Germinal center (tissue), 1 donor: Measurements from ENCODE around the gene HELZ.
A peak's percentile ranks its signal among the peaks of the same experiment; 100 is the strongest.
"Not testable (repeated sequence)": the region's sequence is repeated elsewhere in the genome, so short reads cannot be mapped to it uniquely, and the experiment has no call there.

ENCODE experiments used
- DNase-seq: peaks from one replicate; pipeline ENCODE4 v3.0.0; 2012; ENCODE audit warnings: mixed read lengths, low spot score

The HELZ gene, protein sequence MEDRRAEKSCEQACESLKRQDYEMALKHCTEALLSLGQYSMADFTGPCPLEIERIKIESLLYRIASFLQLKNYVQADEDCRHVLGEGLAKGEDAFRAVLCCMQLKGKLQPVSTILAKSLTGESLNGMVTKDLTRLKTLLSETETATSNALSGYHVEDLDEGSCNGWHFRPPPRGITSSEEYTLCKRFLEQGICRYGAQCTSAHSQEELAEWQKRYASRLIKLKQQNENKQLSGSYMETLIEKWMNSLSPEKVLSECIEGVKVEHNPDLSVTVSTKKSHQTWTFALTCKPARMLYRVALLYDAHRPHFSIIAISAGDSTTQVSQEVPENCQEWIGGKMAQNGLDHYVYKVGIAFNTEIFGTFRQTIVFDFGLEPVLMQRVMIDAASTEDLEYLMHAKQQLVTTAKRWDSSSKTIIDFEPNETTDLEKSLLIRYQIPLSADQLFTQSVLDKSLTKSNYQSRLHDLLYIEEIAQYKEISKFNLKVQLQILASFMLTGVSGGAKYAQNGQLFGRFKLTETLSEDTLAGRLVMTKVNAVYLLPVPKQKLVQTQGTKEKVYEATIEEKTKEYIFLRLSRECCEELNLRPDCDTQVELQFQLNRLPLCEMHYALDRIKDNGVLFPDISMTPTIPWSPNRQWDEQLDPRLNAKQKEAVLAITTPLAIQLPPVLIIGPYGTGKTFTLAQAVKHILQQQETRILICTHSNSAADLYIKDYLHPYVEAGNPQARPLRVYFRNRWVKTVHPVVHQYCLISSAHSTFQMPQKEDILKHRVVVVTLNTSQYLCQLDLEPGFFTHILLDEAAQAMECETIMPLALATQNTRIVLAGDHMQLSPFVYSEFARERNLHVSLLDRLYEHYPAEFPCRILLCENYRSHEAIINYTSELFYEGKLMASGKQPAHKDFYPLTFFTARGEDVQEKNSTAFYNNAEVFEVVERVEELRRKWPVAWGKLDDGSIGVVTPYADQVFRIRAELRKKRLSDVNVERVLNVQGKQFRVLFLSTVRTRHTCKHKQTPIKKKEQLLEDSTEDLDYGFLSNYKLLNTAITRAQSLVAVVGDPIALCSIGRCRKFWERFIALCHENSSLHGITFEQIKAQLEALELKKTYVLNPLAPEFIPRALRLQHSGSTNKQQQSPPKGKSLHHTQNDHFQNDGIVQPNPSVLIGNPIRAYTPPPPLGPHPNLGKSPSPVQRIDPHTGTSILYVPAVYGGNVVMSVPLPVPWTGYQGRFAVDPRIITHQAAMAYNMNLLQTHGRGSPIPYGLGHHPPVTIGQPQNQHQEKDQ (N-terminal part only)

DNA sequence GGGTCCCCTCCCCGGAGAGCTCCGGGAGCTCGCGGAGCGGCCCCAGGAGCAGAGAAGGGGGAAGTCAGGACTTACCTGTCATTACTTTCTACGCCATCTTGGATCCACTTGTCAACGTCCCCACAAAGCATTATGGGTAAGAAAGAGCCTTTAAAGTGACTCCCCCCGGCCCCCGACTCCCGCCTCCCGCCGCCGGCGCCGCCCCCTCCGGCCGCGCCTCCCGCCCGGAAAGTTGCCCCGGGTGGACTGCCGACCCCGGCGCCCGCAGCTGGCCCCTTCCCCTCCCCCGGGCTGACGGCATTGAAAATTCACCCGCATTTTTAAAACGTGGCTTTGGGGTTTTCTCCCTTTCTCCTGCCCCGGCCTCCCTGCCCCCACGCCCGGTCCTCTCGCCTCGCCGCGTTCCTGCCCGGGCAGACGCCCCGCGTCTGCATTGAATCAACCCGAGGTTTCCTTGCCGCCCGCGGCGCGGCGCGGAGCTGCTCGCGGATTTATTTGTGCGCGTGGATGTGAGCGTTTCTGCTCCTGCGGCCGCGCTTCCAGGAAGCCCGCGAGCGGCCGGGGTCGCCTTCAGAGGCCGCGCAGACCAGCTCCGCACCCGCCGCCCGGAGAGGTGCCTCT, at the start of gene HELZ:
Gene HELZ (minus strand): TSS at position 124 of the 621 bp plus-strand sequence. CDS start 26,392 bp downstream, outside the sequence.
- peak; percentile 82 for DNase-seq

DNA sequence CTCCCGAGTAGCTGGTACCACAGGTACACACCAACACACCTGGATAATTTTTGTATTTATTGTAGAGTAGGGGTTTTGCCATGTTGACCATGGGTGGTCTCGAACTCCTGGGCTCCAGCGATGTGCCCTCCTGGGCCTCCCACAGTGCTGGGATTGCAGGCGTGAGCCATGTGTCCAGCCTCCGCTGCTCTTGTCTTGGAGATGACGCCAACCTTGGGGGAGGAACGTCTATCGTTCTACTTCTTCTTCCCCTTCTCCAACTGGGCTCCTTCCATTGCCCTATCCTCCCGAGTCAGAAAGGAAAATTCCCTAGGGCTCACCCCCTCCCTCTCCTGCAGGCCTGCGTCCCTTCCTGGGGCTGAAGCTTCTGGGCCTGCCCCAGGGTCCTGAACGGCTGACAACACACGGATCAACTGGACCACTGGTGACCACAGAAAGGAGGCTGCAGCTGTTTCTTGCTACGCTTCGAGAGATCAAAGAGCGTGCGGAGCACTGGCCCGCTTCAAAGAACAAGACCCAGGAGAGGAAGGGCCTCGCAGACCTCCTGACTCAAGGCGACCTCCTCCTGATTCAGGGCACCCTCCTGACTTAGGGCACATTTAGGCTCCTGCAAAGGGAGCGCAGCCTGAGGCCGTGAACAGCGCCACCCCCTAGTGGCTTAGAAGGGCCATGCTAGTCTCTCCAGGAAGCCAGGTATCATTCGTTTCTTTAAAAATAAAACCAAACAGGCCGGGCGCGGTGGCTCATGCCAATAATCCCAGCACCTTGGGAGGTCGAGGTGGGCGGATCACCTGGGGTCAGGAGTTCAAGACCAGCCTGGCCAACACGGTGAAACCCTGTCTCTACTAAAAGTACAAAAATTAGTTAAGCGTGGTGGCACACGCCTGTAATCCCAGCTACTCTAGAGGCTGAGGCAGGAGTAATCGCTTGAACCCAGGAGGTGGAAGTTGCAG, 48.5 kb upstream of the HELZ start:
- DNase-seq = peak; percentile 80

DNA sequence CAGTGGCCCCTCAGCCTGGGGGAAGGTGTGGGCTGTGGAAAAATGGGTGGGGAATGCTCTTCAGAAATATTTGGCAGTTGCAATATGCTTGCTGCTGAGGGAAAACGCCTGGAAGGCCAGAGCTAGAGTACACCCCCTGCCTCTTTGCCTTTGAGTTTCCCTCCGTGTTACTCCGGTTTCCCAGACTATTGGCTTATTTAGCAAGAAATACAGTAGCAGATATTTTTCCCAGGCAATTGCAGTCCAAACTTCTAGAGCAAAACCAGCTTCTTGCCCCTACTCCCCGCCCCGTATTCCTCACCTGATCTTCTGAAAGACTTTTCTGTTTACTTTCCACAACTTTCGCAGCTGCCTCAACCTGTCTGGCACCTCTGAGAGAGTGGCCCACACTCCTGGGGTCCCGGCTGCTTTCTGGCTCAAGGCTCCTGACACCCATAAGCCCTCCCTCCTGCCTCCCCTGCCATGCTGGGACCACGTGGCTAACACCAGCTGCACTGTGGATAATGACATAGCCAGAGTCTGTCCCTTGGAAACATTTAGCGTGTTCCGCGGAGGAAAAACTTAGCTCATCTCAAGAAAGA, 45.8 kb upstream of the HELZ start:
- DNase-seq = no peak

DNA sequence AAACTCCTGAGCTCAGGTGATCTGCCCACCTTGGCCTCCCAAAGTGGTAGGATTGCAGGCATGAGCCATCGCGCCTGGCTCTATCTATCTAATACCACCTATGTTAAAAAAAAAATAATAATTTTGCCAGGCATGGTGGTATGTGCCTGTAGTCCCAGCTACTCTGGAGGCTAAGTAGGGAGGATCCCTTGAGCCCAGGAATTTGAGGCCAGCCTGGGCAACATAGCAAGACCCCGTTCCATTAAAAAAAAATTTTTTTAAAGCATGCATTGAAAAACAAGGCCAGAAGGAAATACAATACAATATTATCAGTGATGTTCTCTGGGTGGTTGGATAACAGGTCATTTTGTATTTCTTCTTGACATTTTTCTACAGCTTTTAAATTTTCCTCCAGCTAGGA, 45.2 kb upstream of the HELZ start:
- DNase-seq = no peak

DNA sequence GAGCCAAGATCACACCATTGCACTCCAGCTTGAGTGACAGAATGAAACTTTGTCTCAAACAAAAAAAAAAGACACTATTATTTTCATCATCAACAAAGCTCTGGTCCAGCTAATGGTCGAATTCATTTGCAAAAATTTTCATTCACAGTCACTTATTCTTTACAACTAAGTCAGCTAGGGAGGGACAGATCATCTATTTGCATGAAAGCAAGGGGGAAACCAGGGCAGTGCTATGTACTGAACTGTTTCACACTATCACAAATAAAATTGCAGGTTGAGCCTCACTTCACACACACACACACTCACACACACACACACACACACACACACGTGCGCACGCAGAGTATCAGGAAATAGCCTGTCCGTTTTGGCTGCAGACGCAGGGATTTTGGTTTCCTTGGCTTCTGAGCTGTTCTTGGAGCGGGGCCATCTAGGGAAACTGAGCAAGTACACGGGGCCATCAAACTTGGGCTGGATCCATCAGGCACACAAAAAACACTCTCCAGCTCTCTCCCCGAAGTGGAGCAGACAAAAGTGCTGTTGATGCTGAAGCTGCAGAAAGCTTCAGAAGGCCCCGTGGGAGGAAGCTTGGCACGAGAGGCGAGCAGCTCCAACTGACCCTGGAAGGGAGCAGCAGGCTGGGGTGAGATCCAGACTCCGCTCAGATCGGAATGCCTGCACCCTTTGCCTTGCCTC, 44.3 kb upstream of the HELZ start:
- no peak for DNase-seq

DNA sequence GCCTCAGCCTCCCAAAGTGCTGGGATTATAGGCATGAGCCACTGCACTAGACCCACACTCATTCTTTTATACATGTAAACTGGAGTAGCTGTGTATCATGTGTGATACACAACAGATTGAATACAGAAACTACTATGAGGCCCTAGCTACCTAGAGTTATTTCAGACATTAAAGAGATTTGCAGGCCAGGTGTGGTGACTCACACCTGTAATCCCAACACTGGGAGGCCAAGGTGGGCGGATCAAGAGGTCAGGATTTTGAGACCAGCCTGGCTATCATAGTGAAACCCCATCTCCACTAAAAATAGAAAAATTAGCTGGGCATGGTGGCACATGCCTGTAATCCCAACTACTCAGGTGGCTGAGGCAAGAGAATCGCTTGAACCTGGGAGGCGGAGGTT, 41.8 kb upstream of the HELZ start:
- DNase-seq = not testable (repeated sequence)

DNA sequence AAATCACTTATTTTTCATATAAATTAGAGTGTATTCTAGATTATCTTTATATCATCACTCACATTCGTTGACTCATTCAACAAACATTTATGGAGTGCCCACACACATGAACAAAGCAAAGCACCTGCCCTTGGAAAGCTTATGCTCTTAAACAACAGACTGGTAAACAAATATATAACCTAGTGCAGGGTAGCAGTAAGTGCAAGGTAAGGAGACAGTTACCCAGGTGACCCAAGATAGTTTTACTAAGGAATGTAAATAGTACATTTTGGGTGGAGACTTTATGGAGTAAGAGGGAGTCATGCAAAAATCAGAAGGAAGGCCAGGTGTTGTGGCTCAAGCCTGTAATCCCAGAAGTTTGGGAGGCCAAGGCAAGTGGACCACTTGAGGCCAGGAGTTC, 40.4 kb upstream of the HELZ start:
- DNase-seq = no peak

DNA sequence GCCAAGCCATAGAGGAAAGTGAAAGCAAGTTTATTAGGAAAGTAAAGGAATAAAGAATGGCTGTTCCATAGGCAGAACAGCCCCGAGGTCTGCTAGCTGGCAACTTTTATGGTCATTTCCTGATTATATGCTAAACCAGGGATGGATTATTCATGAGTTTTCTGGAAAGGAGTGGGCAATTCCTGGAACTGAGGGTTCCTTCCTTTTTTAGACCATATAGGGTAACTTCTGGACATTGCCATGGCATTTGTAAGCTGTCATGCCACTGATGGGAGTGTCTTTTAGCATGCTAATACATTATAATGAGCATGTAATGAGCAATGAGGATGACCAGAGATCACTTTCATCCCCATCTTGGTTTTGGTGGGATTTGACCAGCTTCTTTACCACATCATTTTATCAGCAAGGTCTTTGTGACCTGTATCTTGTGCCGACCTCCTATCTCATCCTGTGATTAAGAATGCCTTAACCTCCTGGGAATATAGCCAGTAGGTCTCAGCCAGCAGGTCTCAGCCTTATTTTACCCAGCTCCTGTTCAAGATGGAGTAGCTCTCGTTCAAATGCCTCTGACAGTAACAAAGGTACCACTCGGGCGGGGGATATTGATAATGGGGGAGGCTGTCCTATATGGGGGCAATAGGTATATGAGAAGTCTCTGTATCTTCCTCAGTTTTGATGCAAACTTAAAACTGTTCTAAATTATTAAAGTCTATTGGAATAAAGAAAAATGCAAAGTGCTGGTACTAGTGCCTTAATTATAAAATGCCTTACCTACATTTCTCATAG, 38.9 kb upstream of the HELZ start:
- DNase-seq = no peak

DNA sequence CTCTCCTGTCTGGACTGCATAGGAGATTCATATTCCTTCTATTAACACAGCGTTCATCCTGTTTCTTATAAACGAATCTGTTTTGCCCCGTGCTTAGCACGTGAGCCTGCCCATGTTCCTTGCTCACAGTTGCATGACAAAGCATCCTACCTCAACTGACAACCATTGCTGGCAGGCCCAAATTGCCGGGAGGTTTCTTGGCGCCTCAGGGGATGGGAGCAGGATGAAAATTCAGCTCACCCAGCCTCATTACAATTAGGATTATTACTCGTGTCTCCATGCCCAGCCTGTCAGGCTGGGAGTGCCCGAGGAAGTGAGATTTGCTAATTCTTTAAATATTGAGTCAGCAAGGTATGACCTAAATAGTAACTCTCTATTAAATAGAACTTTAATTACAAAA, 36.7 kb upstream of the HELZ start:
- DNase-seq = no peak

DNA sequence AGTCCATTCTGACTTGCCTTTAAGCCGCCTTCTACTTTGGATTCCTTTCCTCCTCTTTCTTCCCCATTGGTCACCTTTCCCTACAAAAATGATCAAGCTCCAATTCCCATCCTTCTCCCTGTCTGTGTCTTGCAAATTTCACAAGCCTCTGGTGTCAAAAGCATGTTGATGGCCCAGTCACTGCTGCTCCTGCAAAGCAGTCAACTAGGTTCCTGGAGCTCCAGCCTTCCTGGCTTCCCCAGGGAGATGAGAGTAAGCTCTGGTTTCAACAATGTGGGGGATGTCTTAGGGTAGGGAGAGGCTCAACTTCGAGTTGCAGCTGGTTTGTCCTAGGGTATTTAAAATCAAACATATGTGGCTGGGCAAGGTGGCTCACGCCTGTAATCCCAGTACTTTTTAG, 36.1 kb upstream of the HELZ start:
- no peak for DNase-seq

DNA sequence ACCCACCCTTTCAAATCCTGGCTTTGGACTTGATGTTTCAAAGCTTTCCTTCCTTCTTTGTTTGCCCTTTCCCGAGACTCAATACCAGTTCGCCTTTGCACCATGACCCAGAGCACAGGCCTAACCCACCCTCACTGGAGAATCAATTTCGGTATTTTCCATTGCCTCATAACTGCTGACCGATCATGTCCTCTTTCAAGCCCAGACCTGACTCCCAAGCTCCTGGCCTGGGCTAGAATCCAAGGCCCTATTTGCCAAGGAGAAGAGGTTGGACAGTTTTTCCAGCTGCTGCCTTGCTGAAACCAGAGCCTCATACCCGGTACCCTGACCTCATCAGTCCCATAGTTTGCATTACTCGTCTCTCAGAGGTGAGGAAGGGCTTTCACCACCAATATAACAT, 35.3 kb upstream of the HELZ start:
- DNase-seq = no peak

DNA sequence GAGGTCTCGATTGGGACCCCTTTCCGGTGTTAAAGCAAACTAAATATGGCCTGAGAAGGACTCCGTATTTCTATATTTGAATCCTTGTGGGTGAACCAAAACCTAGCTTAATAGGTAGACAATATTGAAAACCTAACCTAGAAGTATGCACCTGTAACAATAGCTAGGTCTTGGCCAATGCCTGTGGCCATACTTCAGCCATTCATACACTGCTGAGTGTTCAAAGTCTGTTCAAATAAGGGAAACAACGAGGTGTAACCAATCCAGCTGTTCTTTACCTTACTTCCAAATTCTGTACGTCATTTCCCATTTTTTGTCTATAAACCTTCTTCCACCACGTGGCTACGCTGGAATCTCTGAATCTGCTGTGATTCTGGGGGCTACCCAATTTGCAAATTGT, 34.1 kb upstream of the HELZ start:
- DNase-seq = no peak

DNA sequence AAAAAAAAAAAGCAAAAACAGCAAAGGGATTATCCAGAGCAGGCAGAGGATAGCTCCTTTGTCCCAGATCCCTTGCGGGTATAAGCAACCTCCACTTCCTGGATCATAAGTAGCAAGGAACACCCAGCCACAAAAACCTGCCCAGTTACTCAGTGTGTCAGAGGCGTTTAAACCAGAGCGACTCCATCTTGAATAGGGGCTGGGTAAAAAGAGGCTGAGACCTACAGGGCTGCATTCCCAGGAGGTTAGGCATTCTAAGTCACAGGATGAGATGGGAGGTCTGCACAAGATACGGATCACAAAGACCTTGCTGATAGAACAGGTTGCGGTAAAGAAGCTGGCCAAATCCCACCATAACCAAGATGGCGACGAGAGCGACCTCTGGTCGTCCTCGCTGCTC, 33.4 kb upstream of the HELZ start:
- no peak for DNase-seq

DNA sequence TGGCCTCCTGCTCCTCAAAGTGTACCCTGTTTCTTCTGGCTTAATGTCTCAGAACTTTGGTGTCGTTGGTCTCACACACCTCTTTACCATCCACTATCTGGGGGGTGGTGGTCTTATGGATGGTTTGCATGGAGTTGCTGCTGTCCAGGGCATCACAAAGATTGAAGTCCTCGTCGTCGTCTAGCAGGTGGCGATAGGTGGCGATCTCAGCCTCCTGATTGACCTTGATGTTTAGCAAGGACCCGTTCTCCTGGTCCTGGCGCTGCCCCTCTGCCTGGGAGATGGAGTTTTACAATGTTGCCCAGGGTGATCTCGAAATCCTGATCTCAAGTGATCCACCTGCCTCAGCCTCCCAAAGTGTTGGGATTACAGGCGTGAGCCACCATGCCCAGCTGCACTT, 31.1 kb upstream of the HELZ start:
- DNase-seq = no peak

DNA sequence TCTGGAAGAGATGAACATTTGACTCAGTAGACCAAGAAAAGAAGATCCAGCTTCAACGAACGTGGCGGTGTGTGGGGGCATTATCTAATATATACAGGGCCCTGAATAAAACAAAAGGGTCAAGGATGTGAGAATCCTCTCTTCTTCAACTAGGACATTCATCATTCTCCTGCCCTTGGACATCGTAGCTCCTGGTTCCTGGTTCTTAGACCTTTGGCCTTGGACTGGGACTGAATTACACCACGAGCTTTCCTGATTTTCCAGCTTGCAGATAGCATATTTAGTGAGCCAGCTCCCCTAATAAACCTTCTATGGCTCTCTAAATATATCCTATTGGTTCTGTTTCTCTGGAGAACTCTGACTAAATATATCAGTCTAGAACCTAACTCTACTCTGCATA, 29.5 kb upstream of the HELZ start:
- DNase-seq = no peak

DNA sequence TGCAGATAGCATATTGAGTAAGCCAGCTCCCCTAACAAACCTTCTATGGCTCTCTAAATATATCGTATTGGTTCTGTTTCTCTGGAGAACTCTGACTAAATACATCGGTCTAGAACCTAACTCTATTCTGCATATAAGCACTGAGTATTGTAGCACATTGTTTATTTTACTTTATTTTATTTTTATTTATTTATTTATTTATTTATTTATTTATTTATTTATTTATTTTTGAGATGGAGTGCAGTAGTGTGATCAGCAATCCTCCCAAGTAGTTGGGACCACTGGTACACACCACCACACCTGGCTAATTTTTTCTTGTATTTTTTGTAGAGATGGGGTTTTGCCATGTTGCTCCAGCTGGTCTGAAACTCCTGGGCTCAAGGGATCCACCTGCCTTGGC, 28.9 kb upstream of the HELZ start:
- DNase-seq = no peak

DNA sequence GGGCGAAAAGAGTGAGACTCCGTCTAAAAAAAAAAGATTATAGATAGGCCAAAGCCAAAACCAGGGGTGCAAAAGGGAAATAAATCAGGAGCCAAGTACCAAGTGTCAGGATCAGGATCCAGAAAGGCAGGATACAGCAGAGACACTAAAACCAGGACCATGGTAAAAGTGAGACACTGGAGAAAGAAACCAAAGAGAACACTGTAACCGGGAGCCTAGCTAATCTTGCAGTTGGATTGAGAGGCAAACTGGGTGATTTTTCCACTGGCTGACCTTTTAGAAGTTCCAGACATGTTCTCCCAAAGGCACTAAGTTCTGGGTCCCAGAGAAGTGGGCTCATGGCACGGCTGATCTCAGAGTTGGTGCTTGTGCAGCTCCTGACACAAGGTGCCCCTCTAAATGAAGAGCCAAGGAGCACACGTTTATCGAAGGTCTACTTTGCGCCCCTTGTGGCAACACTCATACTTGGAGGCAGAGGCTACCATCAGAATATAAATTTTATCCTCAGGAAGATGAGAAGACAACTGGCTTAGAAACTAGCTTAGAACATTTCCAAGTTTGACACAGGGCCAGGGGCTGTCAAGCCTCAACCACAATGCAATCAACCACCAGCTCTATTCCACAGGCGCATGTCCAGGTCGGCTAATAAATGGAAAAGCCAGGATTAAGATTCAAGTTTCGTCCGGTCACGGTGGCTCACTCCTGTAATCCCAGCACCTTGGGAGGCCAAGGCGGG, 27.5 kb upstream of the HELZ start:
- DNase-seq = peak; percentile 29

DNA sequence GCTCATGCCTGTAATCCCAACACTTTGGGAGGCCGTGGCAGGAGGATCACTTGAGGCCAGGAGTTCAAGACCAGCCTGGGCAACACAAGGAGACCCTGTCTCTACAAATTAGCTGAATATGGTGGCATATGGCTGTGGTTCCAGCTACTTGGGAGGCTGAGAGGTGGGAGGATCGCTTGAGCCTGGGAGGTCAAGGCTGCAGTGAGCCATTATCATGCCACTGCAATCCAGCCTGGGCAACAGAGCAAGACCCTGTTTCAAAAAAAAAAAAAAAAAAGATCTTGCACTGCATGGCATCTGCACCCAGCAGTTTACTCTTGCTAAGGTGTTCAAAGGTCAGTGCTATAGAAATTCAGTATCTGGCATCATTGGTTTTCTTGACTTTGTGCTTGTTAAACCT, 26.2 kb upstream of the HELZ start:
- DNase-seq = not testable (repeated sequence)
